Activated CD4-positive, alpha-beta T cell treated with anti-CD3 and anti-CD28 coated beads for 48 hours (primary cell): ENCODE results near the gene C16orf89.
"Not testable (repeated sequence)": the region's sequence is repeated elsewhere in the genome, so short reads cannot be mapped to it uniquely, and the experiment has no call there.

Source experiments
- DNase-seq: peaks from one replicate; pipeline ENCODE4 v3.0.0-alpha.2; 2020

Gene C16orf89

DNA sequence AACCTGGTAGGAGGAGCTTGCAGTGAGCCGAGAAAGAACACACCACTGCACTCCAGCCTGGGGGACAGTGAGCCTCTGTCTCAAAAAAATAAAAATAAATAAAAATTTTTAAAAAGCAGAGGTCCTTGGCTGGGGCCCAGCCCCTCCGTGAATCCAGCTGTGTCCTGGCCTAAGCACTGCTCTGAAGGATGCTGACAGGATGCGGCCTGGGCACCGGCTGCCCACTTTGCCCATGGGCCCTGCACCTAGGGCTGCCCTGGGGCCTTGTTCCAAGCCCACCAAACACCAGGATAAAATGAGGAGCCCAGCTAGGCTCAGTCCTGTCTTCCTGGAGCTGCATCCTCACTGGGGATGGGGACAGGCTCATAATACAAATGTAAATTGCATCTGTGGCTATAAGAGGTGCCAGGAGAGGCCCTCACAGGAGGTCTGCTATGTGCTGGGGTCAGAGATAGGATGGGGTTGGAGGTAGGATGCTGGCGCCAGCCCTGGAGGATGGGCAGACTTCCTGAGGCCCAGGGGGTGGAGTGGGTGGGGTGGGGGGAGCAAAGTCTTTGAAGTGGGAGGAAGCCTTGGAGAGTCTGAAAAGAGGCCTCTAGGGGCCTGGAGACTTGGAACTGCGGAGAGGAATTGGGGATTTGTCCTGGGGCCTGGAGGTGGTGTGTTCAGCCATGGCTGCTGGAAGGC is 6.2 kb downstream of the C16orf89 start:
- no peak for DNase-seq

- no peak for DNase-seq
Observed at GRCh38 chr16:5058476-5058875, 7.3 kb downstream of the C16orf89 start.

DNA sequence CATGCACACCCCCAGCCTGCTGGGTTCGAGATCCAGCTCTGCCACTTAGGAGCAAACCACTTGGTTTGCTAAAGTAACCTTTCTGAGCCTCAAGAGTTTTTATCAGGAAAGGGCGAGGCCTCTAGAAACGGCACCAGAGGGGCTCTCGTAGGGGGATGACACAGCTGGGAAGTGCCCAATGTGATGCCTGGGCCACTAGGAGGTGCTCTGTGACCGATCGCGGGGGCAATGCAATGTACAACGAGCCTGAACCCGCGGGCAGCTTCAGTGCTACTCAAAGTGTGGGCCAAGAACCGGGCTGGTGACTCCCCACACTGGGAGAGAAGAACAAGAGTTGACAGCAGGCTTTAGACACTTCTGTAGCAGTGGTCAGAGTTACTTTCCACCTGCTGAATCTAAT is 9.4 kb downstream of the C16orf89 start:
- DNase-seq, result peak; percentile 68

DNA sequence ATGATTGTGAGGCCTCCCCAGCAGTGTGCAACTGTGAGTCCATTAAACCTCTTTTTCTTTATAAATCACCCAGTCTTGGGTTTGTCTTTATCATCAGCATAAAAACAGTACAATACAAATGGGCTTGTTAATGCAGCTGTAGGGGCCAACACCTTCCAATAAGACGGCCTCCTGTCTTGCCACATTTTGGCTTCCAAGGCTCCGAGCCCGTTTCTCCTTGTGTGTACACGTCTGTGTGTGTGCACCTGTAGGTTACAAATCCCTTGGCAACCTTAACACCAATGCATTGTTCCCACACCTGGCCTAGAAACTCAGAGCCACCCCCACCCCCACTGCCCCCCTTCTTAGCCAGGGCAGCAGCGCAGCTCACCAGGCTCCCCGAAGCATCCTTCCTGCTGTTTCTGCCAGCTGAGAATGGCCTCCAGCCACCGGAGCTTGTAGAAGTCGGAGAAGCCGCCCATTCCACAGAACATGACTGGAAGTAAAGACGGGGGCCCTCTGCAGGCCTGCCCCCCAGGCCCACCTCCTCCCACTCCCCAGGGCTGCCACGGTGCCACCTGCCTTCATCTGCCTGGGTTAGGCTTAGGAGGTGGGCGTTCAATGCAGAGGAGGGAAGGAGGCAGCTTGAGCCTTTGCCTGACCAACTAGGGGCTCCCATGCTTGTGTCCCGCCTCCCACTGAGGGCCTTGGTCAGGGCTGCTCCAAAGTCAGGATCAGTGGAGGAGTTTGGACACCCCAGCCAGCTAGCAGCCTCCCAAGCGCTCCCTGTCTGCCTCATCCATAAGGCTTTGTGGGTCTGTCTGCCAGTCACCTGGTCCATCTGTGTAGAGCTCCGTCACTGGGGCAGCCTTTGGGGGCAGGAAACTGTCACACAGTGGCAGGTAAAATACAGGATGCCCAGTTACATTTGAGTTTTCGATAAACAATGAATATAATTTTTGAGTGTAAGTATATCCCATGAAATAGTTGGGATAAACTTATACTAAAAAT is 10.6 kb downstream of the C16orf89 start:
- no peak for DNase-seq

DNA sequence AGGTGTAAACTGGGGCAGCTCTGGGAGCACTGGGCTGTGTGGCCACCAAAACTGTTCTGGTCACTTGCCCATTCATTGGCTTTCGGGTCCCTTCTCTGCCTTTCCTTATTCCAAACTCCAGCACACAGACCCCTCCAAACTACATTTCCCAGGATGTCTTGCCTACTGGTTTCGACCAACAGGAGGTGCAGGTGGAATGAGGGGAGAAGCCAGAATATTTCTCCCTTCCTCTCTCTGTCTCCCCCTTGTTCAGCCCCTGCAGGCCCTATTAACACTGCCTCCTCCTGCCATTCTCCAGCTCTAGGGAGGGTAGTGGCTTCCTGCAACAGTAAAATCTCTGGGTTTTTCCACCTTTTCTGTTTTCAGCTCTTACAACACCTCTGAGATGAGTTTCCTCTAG is 18.8 kb downstream of the C16orf89 start:
- no peak for DNase-seq

DNA sequence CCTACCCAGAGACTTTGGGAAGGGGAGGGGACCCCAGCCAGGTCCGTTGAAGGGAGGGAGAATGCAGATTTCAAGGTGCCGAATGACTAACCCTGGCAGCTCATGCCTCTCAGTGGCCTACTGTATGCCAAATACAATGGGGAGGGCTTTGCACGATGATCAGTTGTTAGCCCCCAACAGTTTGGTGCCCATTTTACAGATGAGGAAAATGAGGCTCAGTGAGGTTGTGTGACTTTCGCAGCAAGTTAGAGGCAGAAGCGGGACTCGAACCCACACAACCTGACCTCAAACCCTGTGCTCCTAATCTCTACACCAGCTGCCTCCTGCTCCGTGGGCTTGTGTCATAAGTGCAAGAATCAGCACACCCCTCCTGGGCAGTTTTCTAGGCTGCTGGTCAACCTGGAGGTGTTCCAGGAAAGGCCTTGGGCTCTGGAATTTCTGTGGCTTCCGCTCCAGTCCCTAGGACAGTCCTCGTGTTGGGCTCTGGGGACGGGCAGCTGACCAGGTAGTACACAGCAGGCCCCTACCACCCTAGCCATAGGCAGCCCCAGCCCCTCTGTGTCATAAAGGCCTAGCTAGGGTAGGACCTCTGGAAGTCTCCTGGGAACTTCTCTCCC is 20.1 kb downstream of the C16orf89 start:
- no peak for DNase-seq

GRCh38 chr16:5044581-5044980 is 21.2 kb downstream of the C16orf89 start:
- not testable (repeated sequence) for DNase-seq

GRCh38 chr16:5044011-5044540 is 21.7 kb downstream of the C16orf89 start:
- no peak for DNase-seq

GRCh38 chr16:5042574-5043171 is 23.1 kb downstream of the C16orf89 start:
- no peak for DNase-seq

DNA sequence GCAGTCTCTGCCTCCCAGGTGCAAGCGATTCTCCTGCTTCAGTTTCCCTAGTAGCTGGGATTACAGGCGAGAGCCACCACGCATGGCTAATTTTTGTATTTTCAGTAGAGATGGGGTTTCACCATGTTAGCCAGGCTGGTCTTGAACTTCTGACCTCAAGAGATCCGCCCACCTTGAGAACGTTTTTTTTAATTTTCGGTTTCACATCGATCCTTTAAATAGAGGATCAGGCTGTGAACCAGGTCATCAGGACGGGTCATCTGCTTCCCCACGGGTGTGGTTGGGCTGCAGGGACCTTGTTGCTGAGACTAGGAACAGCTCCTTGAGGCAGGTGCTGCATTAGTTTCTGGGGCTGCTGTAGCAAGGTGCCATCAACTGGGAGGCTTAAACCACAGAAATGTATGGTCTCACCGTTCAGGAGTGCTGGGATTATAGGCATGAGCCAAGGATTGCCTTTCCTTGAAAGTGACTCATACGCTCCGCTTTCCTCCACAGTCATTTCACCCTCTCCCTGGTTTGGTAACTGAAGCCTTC is 24.1 kb downstream of the C16orf89 start:
- no peak for DNase-seq

DNA sequence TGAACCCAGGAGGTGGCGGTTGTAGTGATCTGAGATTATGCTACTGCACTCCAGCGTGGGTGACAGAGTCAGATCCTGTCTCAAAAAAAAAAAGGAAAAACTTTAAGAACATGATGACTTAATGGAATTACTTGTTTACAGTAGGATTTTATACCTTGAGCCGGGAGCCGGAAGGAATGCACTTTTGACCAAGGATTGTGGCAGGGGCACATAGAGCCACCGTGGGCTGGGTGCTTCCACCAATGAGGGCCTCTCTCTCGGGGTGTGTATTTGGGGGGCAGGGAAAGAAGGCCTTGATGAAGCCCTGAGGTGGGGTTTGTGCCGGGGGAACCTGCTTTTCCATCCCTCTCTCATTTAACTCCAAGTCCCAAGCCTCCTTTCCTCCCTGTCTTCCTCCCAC is 25.3 kb downstream of the C16orf89 start:
- no peak for DNase-seq

DNA sequence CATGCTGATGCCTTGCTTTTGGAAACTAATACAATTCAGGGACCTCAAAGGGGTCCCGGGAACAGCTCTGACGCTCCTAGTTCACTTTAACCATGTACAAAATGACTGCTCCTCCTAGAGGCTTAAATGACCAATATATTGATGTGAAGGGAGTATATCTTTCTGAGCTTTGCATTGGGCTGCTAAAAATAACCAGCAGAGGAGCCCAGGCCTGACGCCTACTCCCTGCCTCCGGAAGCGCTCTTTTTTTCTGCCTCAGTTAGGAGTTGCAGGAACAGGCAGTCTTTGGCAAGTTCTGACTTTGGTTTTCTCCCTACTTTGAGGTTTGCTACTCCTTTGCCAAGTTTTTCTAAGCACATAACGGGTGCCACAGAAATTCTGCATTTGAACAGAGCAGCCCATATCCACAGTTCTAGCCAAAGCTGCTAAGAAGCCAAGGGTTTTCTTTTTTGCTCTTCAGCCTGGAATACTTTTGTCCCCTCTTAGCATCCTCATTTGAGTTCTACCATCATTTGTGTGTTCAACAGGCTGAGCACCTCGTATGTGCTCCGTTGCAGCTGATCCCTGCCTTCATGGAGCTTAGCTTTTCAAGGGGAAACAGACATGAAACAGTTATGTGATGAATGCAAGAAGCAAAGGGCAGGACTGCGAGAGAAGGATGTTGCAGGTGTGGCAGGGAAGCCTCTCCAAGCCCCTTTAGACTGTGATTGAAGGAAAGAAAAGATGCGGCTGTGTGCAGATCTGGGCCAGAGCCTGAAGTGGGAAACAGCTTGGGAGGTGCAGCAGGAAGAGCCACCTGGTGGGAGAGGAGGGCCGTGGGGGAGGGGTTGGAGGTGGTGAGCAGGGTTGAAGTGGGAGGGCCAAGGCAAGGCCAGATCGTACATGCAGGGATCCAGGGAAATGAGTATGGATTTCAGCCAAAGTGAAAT is 29.3 kb downstream of the C16orf89 start:
- DNase-seq, result no peak

- no peak for DNase-seq
Observed at GRCh38 chr16:5035909-5036227, 29.9 kb downstream of the C16orf89 start.

DNA sequence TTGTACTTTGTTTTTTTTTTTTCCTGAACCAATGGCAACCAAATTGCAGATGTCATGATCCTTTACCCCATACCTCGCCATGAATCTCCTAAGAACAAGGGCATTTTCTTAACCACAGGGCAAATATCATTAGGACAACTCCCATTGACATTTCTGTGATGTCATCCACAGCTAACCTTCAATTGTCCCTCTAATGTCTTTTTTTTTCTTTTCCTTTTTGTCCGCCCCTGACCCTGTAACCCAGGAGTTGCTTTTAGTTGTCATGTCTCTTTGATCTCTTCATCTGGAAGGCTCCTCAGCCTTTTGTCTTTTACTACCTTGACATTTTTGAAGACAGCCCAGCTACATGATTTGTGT is 31.6 kb downstream of the C16orf89 start:
- no peak for DNase-seq

- peak; percentile 87 for DNase-seq
Observed at GRCh38 chr16:5033256-5034166, 32.2 kb downstream of the C16orf89 start, which contains the start of gene NAGPA. Gene NAGPA, minus strand, starts transcription at chr16:5033935. Its CDS starts 21 bp downstream, at chr16:5033914.

GRCh38 chr16:5032748-5033167 is 33.0 kb downstream of the C16orf89 start:
- DNase-seq, result no peak

DNA sequence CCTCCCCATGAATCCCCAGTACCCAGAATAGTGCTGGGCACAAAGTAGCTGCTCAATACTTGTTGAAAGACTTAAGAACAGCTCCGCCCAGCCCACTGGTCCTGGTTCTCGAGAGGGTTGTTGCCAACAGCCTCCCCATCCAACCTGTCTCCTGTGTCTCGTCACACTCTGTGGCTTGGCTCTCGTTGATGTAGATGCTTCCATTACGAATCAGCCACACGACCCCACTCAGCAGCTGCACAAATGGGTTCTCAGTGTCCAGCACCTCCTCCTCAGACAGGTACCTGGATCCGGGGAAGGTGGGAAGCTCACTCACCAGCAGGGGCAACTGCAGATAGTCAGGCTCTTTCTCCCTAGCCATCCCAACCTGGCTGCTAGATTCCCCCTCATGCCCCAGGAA is 34.2 kb downstream of the C16orf89 start:
- no peak for DNase-seq

DNA sequence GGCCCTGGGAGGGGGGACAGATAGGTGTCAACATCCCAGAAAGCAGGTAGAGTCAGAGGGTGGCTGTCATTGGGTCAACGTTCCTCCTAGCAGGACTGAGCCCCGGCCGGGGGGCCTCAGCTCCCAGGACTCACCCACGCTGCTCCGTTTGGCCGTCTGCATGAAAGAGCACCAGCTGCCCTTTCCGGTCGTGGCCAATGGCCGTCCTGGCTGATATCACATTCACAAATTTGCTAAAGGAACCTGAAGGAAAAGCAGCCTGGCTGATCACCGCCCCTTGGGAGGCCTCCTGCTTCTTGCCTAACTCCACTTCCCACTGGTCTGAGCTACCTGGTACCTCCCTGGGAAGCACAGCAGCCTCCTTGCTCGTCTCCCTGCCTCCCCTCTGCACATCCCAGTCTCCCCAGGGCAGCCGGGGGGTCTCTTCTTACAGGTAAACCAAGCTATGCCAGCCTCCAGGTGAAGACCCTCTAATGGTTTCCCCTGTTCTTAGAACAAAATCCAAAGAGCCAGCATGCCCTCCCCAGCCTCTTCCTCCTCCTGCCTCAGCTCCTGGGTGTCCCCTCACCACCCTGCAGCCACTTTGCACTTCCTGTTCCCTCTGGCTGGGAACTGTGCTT is 35.4 kb downstream of the C16orf89 start:
- DNase-seq, result no peak

DNA sequence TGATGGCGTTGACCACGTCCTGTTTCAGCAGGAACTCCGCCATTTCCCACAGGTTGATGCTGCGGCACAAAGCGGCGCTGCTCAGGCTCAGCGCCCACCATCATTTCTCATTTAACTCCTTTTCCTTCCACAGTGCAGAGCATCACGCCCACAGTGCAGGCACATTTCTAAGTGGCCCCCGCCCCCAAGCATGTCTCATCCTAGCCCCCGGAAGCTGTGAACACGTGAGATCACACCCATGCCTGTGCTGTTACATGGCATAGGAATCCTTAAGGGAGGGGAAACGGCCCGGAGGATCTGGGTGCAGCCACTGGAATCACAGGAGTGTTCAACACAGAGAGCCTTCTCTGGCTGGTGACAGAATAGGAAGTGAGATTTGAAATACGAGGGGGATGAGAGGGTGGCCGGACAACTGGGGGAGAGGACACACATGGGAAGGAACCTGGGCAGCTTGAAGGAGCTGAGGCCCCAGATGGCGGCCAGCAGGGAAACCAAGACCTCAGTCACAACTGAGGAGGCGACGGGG is 36.7 kb downstream of the C16orf89 start:
- no peak for DNase-seq
